Suprapubic skin (tissue), 4 donors: ENCODE data around the gene DOCK6. TPM values are rescaled to one million over a fixed set of nuclear protein-coding genes. Genes with fewer than 3 reads are reported as not detected.
A peak's percentile ranks its signal among the peaks of the same experiment; 100 is the strongest.

Experiments
- DNase-seq, 2 donors: peaks; one replicate each; pipeline ENCODE4 v3.0.0-alpha.2; 2019; ENCODE audit warnings: low spot score in 2 of 2
- H3K27ac ChIP-seq: fragments of 200-600 bp; sonication (generic); one replicate; pipeline ENCODE4 v1.5.1; 2019
- H3K27me3 ChIP-seq: fragments of 200-600 bp; sonication (generic); one replicate; pipeline ENCODE4 v1.5.1; 2019
- H3K36me3 ChIP-seq: fragments of 200-600 bp; sonication (generic); one replicate; pipeline ENCODE4 v1.5.1; 2019
- H3K4me1 ChIP-seq: fragments of 200-600 bp; sonication (generic); one replicate; pipeline ENCODE4 v1.5.1; 2019
- H3K4me3 ChIP-seq: fragments of 200-600 bp; sonication (generic); one replicate; pipeline ENCODE4 v1.5.1; 2019; ENCODE audit warnings: mild to moderate bottlenecking
- H3K9me3 ChIP-seq: fragments of 200-600 bp; sonication (generic); one replicate; pipeline ENCODE4 v1.5.1; 2019
- EP300 ChIP-seq: sonication (generic); formaldehyde crosslinking; IDR thresholded peaks from one replicate; pipeline ENCODE4 v1.6.1; 2017; ENCODE audit warnings: antibody characterized with exemption
- POLR2A ChIP-seq, 2 donors: fragments of 450-650 bp; IDR thresholded peaks; one replicate each; pipeline ENCODE4 v1.6.1; 2017; ENCODE audit warnings: antibody characterized with exemption in 2 of 2, mild to moderate bottlenecking in 2 of 2, moderate library complexity in 2 of 2
- POLR2AphosphoS5 ChIP-seq, 3 donors: sonication (generic); formaldehyde crosslinking; IDR thresholded peaks; one replicate each; pipeline ENCODE4 v1.6.1; 2017; ENCODE audit warnings: antibody characterized with exemption in 3 of 3
- WGBS: methylation state at CpG from one replicate; pipeline ENCODE4 v1.1.5; 2018; 5-methylcytosine and 5-hydroxymethylcytosine counted together
- total RNA-seq, 4 donors: library from RNA; depleted of rRNA; stranded (reverse); fragments of >200 nt; gene quantifications; one replicate each; pipeline ENCODE4 v1.1.0, GENCODE V29; 2016
- TF ChIP-seq, protein P1 (sequence below), 2 donors: fragments of 200-600 bp in 1 of 2; fragments of 450-650 bp in 1 of 2; sonication (generic) in 1 of 2; IDR thresholded peaks; one replicate each; pipeline ENCODE4 v1.5.1; 2016 to 2019; ENCODE audit warnings: antibody characterized with exemption in 2 of 2, mild to moderate bottlenecking in 1 of 2, moderate library complexity in 1 of 2

DOCK6 gene
- total RNA-seq, 4 donors from 2014 or later, result 69.7 to 188 (median 98.3) TPM

GRCh38 chr19:11155373-11156120 is 106.8 kb downstream of the DOCK6 start, which contains the start of gene SPC24:
Gene SPC24 (minus strand): TSS chr19:11155782. CDS start chr19:11155776, 6 bp downstream.
- 6% methylated on average over 10 of the region's 50 CpGs for WGBS
- H3K36me3 ChIP-seq, result no peaks in the 10 kb centered on the region
- peak; percentile 96 for DNase-seq
- H3K4me1 ChIP-seq, result peaks cover 44% of the 10 kb centered on the region
- H3K27ac ChIP-seq, result peak within 1 kb of the TSS; percentile 59
- no peaks in the 10 kb centered on the region for H3K9me3 ChIP-seq
- no peaks in the 10 kb centered on the region for H3K27me3 ChIP-seq
- peak in 2 of 3 donors; percentile 64 to 75 for TF ChIP-seq POLR2AphosphoS5 (IDR thresholded peaks at IDR 0.05)
- TF ChIP-seq EP300, result no peak
- TF ChIP-seq, protein P1, sequence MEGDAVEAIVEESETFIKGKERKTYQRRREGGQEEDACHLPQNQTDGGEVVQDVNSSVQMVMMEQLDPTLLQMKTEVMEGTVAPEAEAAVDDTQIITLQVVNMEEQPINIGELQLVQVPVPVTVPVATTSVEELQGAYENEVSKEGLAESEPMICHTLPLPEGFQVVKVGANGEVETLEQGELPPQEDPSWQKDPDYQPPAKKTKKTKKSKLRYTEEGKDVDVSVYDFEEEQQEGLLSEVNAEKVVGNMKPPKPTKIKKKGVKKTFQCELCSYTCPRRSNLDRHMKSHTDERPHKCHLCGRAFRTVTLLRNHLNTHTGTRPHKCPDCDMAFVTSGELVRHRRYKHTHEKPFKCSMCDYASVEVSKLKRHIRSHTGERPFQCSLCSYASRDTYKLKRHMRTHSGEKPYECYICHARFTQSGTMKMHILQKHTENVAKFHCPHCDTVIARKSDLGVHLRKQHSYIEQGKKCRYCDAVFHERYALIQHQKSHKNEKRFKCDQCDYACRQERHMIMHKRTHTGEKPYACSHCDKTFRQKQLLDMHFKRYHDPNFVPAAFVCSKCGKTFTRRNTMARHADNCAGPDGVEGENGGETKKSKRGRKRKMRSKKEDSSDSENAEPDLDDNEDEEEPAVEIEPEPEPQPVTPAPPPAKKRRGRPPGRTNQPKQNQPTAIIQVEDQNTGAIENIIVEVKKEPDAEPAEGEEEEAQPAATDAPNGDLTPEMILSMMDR (IDR thresholded peaks at IDR 0.05), result no peak
- peak within 1 kb of the TSS; percentile 57 for H3K4me3 ChIP-seq

DNA sequence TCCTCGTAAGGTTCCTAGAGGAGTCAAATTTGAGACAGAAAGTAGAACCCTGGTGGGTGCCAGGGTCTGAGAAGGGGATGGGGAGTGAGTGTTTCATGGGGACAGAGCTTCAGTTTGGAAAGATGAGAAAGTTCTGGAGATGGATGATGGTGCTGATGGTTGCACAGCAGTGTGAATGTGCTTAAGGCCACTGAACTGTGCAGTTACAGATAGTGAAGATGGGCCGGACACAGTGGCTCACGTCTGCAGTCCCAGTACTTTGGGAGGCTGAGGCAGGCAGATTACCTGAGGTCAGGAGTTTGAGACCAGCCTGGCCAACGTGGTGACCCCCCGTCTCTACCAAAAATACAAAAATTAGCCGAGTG is 107.7 kb downstream of the DOCK6 start:
- TF ChIP-seq EP300 (no peak), POLR2A (IDR thresholded peaks at IDR 0.05) (no peak), POLR2AphosphoS5 (IDR thresholded peaks at IDR 0.05) (no peak)
- TF ChIP-seq, protein P1 (IDR thresholded peaks at IDR 0.05), result no peak
- Histone ChIP-seq H3K36me3 (no peaks in the 10 kb centered on the region), H3K4me3 (no peak overlapping the region), H3K4me1 (peaks cover 44% of the 10 kb centered on the region), H3K27me3 (no peaks in the 10 kb centered on the region), H3K27ac (no peak overlapping the region), H3K9me3 (no peaks in the 10 kb centered on the region)
- no peak for DNase-seq
- 51% methylated on average over 6 of the region's 6 CpGs for WGBS

GRCh38 chr19:11152318-11153062 is 109.8 kb downstream of the DOCK6 start:
- Histone ChIP-seq H3K36me3 (no peaks in the 10 kb centered on the region), H3K27ac (peak overlapping the region; percentile 70), H3K9me3 (no peaks in the 10 kb centered on the region), H3K4me1 (peaks cover 43% of the 10 kb centered on the region), H3K4me3 (no peak overlapping the region), H3K27me3 (no peaks in the 10 kb centered on the region)
- TF ChIP-seq EP300, result peak; percentile 34
- TF ChIP-seq POLR2AphosphoS5 (IDR thresholded peaks at IDR 0.05), result peak in 2 of 3 donors; percentile 32 to 47
- TF ChIP-seq, protein P1 (IDR thresholded peaks at IDR 0.05), result no peak
- peak in 1 of 2 donors; percentile 88 for DNase-seq
- 44% methylated on average over 11 of the region's 11 CpGs for WGBS

GRCh38 chr19:11151181-11151580 is 111.1 kb downstream of the DOCK6 start:
- no peaks in the 10 kb centered on the region for H3K36me3 ChIP-seq
- H3K9me3 ChIP-seq, result no peaks in the 10 kb centered on the region
- TF ChIP-seq POLR2AphosphoS5 (IDR thresholded peaks at IDR 0.05) (no peak), POLR2A (IDR thresholded peaks at IDR 0.05) (no peak), EP300 (no peak)
- TF ChIP-seq, protein P1 (IDR thresholded peaks at IDR 0.05), result no peak
- H3K4me1 ChIP-seq, result peaks cover 41% of the 10 kb centered on the region
- 41% methylated on average over 7 of the region's 7 CpGs for WGBS
- H3K27me3 ChIP-seq, result no peaks in the 10 kb centered on the region
- H3K27ac ChIP-seq, result peak overlapping the region; percentile 70
- no peak for DNase-seq
- no peak overlapping the region for H3K4me3 ChIP-seq

Other genes with a start within 250 kb of the DOCK6 start
- gene LDLR, start 173.1 kb downstream of the DOCK6 start, total RNA-seq, result 100 to 1,000 TPM in 2 of 4 donors, 10 to 100 TPM in 2; 48.1 to 174 (median 119) TPM
- gene SPC24, start 106.7 kb downstream of the DOCK6 start, total RNA-seq, result 1 to 10 TPM; 1.8 to 4.0 (median 3.7) TPM
- 10 to 100 TPM; 42.5 to 75.5 (median 65.1) TPM for gene KANK2, start 65.0 kb downstream of the DOCK6 start, total RNA-seq
- gene ANGPTL8, start 22.9 kb downstream of the DOCK6 start, total RNA-seq, result not detected
- not detected for gene TSPAN16, start 33.6 kb upstream of the DOCK6 start, total RNA-seq
- 100 to 1,000 TPM in 2 of 4 donors, 10 to 100 TPM in 2; 68.7 to 132 (median 98.3) TPM for gene RAB3D, start 77.1 kb upstream of the DOCK6 start, total RNA-seq
- 100 to 1,000 TPM; 202 to 245 (median 207) TPM for gene TMEM205, start 83.7 kb upstream of the DOCK6 start, total RNA-seq
- gene CCDC159, start 84.0 kb upstream of the DOCK6 start, total RNA-seq, result 10 to 100 TPM in 3 of 4 donors, 1 to 10 TPM in 1; 8.0 to 58.3 (median 14.3) TPM
- gene PLPPR2, start 92.9 kb upstream of the DOCK6 start, total RNA-seq, result 10 to 100 TPM; 18.9 to 32.1 (median 22.5) TPM
- 1 to 10 TPM; 1.6 to 3.7 (median 2.6) TPM for gene SWSAP1, start 112.1 kb upstream of the DOCK6 start, total RNA-seq
- gene EPOR, start 121.8 kb upstream of the DOCK6 start, total RNA-seq, result 1 to 10 TPM; 1.2 to 5.1 (median 2.9) TPM
- gene RGL3, start 156.8 kb upstream of the DOCK6 start, total RNA-seq, result 1 to 10 TPM; 1.4 to 4.3 (median 3.5) TPM
- gene ODAD3, start 172.6 kb upstream of the DOCK6 start, total RNA-seq, result 1 to 10 TPM in 1 of 4 donors, under 1 TPM in 2, not detected in 1; 0.23 to 1.0 (median 0.48) TPM
- gene PRKCSH, start 173.1 kb upstream of the DOCK6 start, total RNA-seq, result 100 to 1,000 TPM; 119 to 164 (median 124) TPM
- not detected for gene ELAVL3, start 218.5 kb upstream of the DOCK6 start, total RNA-seq
- gene ZNF653, start 243.3 kb upstream of the DOCK6 start, total RNA-seq, result 10 to 100 TPM; 10.1 to 19.1 (median 11.8) TPM